ENCODE measurements around the gene DAGLA.

DAGLA gene

DNA sequence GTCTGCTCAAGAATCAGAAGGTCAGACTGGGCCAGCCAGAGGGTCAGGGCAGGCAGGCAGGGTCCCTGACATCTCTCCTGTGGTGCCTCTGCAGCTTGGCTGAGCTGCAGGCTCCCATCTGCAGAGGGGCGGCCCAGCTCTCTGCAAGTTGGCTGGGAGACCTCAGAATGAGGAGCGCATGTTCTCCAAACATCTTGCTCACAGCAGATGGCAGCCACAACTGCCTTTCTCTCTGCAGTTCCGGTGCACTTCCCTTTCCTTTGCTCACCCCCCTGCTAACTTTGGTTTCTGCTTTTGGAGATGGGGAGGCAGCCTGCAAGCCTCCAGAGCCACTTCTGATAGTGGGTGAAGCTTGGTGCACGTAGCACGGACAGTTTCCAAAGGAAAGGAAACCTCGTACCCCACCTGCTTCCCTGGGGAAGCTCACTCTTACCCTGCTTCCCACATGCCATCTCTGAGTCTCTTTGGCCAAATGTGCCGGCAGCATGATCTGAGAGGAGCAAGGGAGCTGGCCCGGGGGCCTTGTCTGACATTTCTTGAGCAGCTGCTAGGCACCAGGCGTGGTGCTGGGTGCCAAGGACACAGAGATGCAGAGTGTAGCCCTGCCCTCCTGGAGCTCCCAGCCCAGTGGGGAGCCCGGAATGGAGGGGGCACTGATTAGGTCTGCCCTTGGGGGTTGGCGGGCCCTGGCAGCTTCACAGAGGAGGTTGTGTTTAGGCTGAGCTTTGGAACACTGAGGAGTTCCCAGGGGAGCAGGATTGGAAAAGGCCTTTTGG, 18.2 kb downstream of the DAGLA start:
- H3K79me2 ChIP-seq (ENCODE audit: low read length) = no peaks in the 10 kb centered on the region
- no peak overlapping the region for H3K4me3 ChIP-seq (ENCODE audit: low read length)
- no peaks in the 10 kb centered on the region for H3K9me2 ChIP-seq (replicated peaks; ENCODE audit: insufficient read depth, low read length)
- no peak overlapping the region for H3K4me2 ChIP-seq (ENCODE audit: low read depth, low read length)
- no peak overlapping the region for H2AFZ ChIP-seq (ENCODE audit: low read length)
- DNase-seq = no peak
- H3F3A ChIP-seq (ENCODE audit: insufficient read depth, low read length) = no peaks in the 10 kb centered on the region
- no peaks in the 10 kb centered on the region for H3K4me1 ChIP-seq (ENCODE audit: low read length)
- H3K9me3 ChIP-seq (replicated peaks; ENCODE audit: insufficient read depth, low read length) = no peaks in the 10 kb centered on the region
- TF ChIP-seq EZH2 (optimal IDR thresholded peaks at IDR 0.05; ENCODE audit: low read depth, low read length) (no peak), EZH2phosphoT487 (IDR thresholded peaks at IDR 0.05; ENCODE audit: low read length) (no peak)
- TF ChIP-seq, protein P1, sequence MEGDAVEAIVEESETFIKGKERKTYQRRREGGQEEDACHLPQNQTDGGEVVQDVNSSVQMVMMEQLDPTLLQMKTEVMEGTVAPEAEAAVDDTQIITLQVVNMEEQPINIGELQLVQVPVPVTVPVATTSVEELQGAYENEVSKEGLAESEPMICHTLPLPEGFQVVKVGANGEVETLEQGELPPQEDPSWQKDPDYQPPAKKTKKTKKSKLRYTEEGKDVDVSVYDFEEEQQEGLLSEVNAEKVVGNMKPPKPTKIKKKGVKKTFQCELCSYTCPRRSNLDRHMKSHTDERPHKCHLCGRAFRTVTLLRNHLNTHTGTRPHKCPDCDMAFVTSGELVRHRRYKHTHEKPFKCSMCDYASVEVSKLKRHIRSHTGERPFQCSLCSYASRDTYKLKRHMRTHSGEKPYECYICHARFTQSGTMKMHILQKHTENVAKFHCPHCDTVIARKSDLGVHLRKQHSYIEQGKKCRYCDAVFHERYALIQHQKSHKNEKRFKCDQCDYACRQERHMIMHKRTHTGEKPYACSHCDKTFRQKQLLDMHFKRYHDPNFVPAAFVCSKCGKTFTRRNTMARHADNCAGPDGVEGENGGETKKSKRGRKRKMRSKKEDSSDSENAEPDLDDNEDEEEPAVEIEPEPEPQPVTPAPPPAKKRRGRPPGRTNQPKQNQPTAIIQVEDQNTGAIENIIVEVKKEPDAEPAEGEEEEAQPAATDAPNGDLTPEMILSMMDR (IDR thresholded peaks at IDR 0.05; ENCODE audit: low read length) = no peak
- H3K27me3 ChIP-seq (replicated peaks; ENCODE audit: insufficient read depth, low read length) = peaks cover 82% of the 10 kb centered on the region
- no peak overlapping the region for H3K9ac ChIP-seq (ENCODE audit: low read length)
- no peaks in the 10 kb centered on the region for H3K36me3 ChIP-seq (replicated peaks; ENCODE audit: insufficient read depth, low read length)
- no peaks in the 10 kb centered on the region; the same call in 1 of the 2 replicates for H4K20me1 ChIP-seq (ENCODE audit: insufficient read depth, low read length)
- no peak overlapping the region for H3K27ac ChIP-seq (ENCODE audit: low read length)

- Histone ChIP-seq H3K27me3 (replicated peaks; ENCODE audit: insufficient read depth, low read length) (peaks cover 82% of the 10 kb centered on the region), H3K4me2 (ENCODE audit: low read depth, low read length) (no peak overlapping the region), H3F3A (ENCODE audit: insufficient read depth, low read length) (no peaks in the 10 kb centered on the region), H3K9ac (ENCODE audit: low read length) (no peak overlapping the region), H3K36me3 (replicated peaks; ENCODE audit: insufficient read depth, low read length) (no peaks in the 10 kb centered on the region), H3K79me2 (ENCODE audit: low read length) (no peaks in the 10 kb centered on the region), H3K27ac (ENCODE audit: low read length) (no peak overlapping the region), H3K9me2 (replicated peaks; ENCODE audit: insufficient read depth, low read length) (no peaks in the 10 kb centered on the region), H4K20me1 (ENCODE audit: insufficient read depth, low read length) (no peaks in the 10 kb centered on the region; the same call in 1 of the 2 replicates), H3K9me3 (replicated peaks; ENCODE audit: insufficient read depth, low read length) (no peaks in the 10 kb centered on the region), H3K4me3 (ENCODE audit: low read length) (no peak overlapping the region), H3K4me1 (ENCODE audit: low read length) (no peaks in the 10 kb centered on the region), H2AFZ (ENCODE audit: low read length) (no peak overlapping the region)
- TF ChIP-seq, protein P1 (IDR thresholded peaks at IDR 0.05; ENCODE audit: low read length) = no peak
- TF ChIP-seq EZH2phosphoT487 (IDR thresholded peaks at IDR 0.05; ENCODE audit: low read length) = no peak
- no peak for TF ChIP-seq EZH2 (optimal IDR thresholded peaks at IDR 0.05; ENCODE audit: low read depth, low read length)
- no peak for DNase-seq
Observed at GRCh38 chr11:61699737-61700160, 19.6 kb downstream of the DAGLA start.

- no peaks in the 10 kb centered on the region for H3K79me2 ChIP-seq (ENCODE audit: low read length)
- no peaks in the 10 kb centered on the region for H3F3A ChIP-seq (ENCODE audit: insufficient read depth, low read length)
- H3K9ac ChIP-seq (ENCODE audit: low read length) = no peak overlapping the region
- no peak for DNase-seq
- peaks cover 82% of the 10 kb centered on the region for H3K27me3 ChIP-seq (replicated peaks; ENCODE audit: insufficient read depth, low read length)
- no peak overlapping the region for H3K27ac ChIP-seq (ENCODE audit: low read length)
- no peak overlapping the region for H3K4me2 ChIP-seq (ENCODE audit: low read depth, low read length)
- TF ChIP-seq, protein P1 (IDR thresholded peaks at IDR 0.05; ENCODE audit: low read length) = no peak
- TF ChIP-seq EZH2phosphoT487 (IDR thresholded peaks at IDR 0.05; ENCODE audit: low read length) (no peak), EZH2 (optimal IDR thresholded peaks at IDR 0.05; ENCODE audit: low read depth, low read length) (no peak)
- H4K20me1 ChIP-seq (ENCODE audit: insufficient read depth, low read length) = no peaks in the 10 kb centered on the region; the same call in 1 of the 2 replicates
- H3K4me1 ChIP-seq (ENCODE audit: low read length) = no peaks in the 10 kb centered on the region
- H2AFZ ChIP-seq (ENCODE audit: low read length) = no peak overlapping the region
- no peak overlapping the region for H3K4me3 ChIP-seq (ENCODE audit: low read length)
- H3K9me3 ChIP-seq (replicated peaks; ENCODE audit: insufficient read depth, low read length) = no peaks in the 10 kb centered on the region
- H3K9me2 ChIP-seq (replicated peaks; ENCODE audit: insufficient read depth, low read length) = no peaks in the 10 kb centered on the region
- H3K36me3 ChIP-seq (replicated peaks; ENCODE audit: insufficient read depth, low read length) = no peaks in the 10 kb centered on the region
Observed at GRCh38 chr11:61700212-61700611, 20.0 kb downstream of the DAGLA start.

Measured in MM.1S (cell line).